Measurements from ENCODE around the gene APOO.
A peak's percentile ranks its signal among the peaks of the same experiment; 100 is the strongest.

APOO gene

GRCh38 chrX:23907498-23908218 is at the start of gene APOO, which contains the start of gene CXorf58:
Gene APOO (minus strand): TSS chrX:23907938. CDS start chrX:23907702, 236 bp downstream.
Gene CXorf58 (plus strand): TSS chrX:23908006. CDS start chrX:23910303, 2,297 bp downstream.
- peak; percentile 92 for DNase-seq (ENCODE audit: low spot score)

GRCh38 chrX:23954396-23954795 is 46.7 kb upstream of the APOO start:
- DNase-seq (ENCODE audit: low spot score): no peak

- DNase-seq (ENCODE audit: low spot score): no peak
Measured at GRCh38 chrX:23953908-23954269, 46.2 kb upstream of the APOO start.

GRCh38 chrX:23952984-23953907 is 45.5 kb upstream of the APOO start:
- DNase-seq (ENCODE audit: low spot score): peak; percentile 4

GRCh38 chrX:23952391-23952790 is 44.7 kb upstream of the APOO start:
- no peak for DNase-seq (ENCODE audit: low spot score)

- DNase-seq (ENCODE audit: low spot score): no peak
Measured at GRCh38 chrX:23945206-23945605, 37.5 kb upstream of the APOO start.

GRCh38 chrX:23944234-23944633 is 36.5 kb upstream of the APOO start:
- no peak for DNase-seq (ENCODE audit: low spot score)

GRCh38 chrX:23939203-23939602 is 31.5 kb upstream of the APOO start:
- DNase-seq (ENCODE audit: low spot score): no peak

- no peak for DNase-seq (ENCODE audit: low spot score)
Measured at GRCh38 chrX:23938690-23939089, 31.0 kb upstream of the APOO start.

- no peak for DNase-seq (ENCODE audit: low spot score)
Measured at GRCh38 chrX:23937100-23937499, 29.4 kb upstream of the APOO start.

- DNase-seq (ENCODE audit: low spot score): no peak
Measured at GRCh38 chrX:23936180-23936579, 28.4 kb upstream of the APOO start.

GRCh38 chrX:23935106-23935505 is 27.4 kb upstream of the APOO start:
- no peak for DNase-seq (ENCODE audit: low spot score)

GRCh38 chrX:23932046-23932445 is 24.3 kb upstream of the APOO start:
- no peak for DNase-seq (ENCODE audit: low spot score)

- no peak for DNase-seq (ENCODE audit: low spot score)
Measured at GRCh38 chrX:23930894-23931604, 23.3 kb upstream of the APOO start.

- DNase-seq (ENCODE audit: low spot score): no peak
Measured at GRCh38 chrX:23926015-23926414, 18.3 kb upstream of the APOO start.

- no peak for DNase-seq (ENCODE audit: low spot score)
Measured at GRCh38 chrX:23919706-23920320, 12.1 kb upstream of the APOO start.

- DNase-seq (ENCODE audit: low spot score): no peak
Measured at GRCh38 chrX:23919148-23919547, 11.4 kb upstream of the APOO start.

GRCh38 chrX:23911126-23911835 is 3.5 kb upstream of the APOO start:
- no peak for DNase-seq (ENCODE audit: low spot score)

- no peak for DNase-seq (ENCODE audit: low spot score)
Measured at GRCh38 chrX:23908219-23909004, 674 bp upstream of the APOO start.

- no peak for DNase-seq (ENCODE audit: low spot score)
Measured at GRCh38 chrX:23907111-23907497, 634 bp downstream of the APOO start.

- DNase-seq (ENCODE audit: low spot score): no peak
Measured at GRCh38 chrX:23904096-23904495, 3.6 kb downstream of the APOO start.
